HG02763 (cell line): ENCODE measurements around the gene PTPRN2.
"Not testable (repeated sequence)": the region's sequence is repeated elsewhere in the genome, so short reads cannot be mapped to it uniquely, and the experiment has no call there.

Experiments
- ATAC-seq: cut with Tn5 transposase; IDR thresholded peaks from one replicate; pipeline ENCODE4 v1.9.1; 2021; ENCODE audit warnings: mild to moderate bottlenecking, moderate library complexity; ENCODE audit not compliant: unreplicated experiment

Gene PTPRN2

GRCh38 chr7:157786375-157787274 lies 801.0 kb downstream of the PTPRN2 start:
- no peak for ATAC-seq

- ATAC-seq = no peak
Measured at GRCh38 chr7:157785486-157786186, 802.0 kb downstream of the PTPRN2 start.

DNA sequence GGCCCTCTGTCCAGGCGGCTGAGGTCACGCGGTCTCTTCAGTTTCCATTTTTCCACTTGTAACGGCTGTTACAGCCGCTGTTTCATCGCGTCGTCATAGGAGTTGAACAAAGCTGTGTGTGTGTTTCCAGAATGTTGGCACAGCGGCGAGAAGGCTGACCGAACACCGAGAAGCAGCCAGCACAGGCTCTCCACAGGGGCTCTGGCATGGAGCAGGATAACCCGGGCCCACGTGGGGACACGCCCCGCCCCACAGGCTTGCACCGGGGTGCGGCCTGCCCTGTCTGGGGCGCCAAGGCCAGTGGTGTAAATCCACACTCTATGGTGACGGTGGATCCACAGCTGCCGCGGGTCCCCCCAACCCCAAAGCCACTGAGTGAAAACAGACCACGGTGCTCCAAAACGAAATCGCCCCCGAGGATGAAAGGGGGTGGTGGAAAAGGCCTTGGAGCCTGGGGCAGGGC lies 802.6 kb downstream of the PTPRN2 start:
- no peak for ATAC-seq

GRCh38 chr7:157784041-157784835 lies 803.4 kb downstream of the PTPRN2 start:
- ATAC-seq = no peak

DNA sequence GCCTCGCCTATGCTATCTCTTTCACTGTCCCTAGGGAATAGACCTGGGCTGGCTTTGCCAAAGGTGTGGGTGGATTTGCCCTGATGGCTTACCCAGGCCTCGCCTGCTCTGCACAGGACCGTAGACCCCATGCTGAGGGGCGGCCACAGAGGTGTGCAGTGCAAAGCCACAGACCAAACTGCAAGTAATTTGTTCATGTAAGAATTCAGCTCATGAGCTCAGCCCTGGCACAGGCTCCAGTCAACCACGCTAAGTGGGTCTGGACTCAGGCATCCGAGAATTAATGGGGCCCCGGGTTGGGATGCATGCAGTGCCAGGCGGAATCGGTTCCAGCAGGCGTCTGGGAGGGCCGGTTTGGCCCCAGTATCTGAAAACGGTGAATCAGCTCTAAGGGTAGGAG lies 805.6 kb downstream of the PTPRN2 start:
- ATAC-seq = no peak

- ATAC-seq = no peak
Measured at GRCh38 chr7:157780721-157781120, 806.9 kb downstream of the PTPRN2 start.

- no peak for ATAC-seq
Measured at GRCh38 chr7:157780312-157780711, 807.3 kb downstream of the PTPRN2 start.

DNA sequence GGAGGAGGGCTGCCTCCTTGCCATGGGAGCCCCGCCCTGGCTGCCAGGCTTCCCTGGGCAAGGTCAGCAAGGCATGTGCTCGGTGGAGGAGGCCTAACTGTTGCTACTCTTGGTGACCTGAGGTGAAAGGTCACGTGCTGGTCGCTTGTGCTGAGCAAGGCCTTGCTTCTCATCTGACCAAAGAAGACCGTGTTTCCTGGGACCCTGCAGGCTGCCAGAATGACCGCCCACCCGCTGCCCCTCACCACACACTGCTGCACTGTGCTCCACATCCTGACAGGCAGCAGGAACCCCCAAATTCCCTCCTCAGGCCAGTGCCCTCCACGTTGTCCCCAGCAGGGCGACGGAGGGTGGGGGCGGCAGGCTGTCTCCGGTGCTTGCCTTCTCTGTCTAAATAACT lies 808.4 kb downstream of the PTPRN2 start:
- no peak for ATAC-seq

GRCh38 chr7:157777194-157777762 lies 810.3 kb downstream of the PTPRN2 start:
- not testable (repeated sequence) for ATAC-seq

DNA sequence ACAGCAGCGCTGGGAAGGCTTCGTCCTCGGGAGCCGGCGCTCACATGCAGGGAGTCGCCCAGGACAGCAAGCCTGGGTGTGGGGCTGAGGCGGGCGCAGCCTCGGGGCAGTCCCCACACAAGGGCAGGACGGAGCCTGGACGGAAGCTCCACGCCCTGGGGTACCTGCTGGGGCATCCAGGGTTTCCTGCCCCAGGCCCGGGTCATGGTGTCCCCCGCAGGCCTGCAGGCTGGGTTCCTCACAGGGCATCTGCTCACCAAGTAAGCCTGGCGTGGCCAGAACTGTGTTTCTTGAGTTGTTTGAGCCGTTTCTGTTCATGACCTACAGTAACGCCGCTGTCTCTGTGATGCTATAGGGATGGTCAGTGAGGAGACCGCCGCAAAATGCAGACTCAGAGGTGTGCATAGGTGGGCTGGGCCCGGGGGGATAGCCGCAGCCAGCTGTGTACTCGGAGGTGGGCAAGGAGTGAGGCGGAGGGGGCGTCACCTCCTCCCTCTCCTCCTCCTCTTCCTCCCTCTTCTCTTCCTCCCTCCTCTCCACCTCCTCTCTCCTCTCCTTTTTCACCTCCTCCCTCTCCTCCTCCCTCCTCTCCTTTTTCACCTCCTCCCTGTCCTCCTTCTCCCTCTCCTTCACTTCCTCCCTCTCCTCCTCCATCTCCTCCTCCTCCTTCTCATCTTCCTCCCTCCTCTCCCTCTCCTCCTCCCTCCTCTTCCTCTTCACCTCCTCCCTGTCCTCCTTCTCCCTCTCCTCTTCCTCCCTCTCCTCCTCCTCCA lies 811.9 kb downstream of the PTPRN2 start:
- no peak for ATAC-seq

- no peak for ATAC-seq
Measured at GRCh38 chr7:157775021-157775559, 812.5 kb downstream of the PTPRN2 start.

DNA sequence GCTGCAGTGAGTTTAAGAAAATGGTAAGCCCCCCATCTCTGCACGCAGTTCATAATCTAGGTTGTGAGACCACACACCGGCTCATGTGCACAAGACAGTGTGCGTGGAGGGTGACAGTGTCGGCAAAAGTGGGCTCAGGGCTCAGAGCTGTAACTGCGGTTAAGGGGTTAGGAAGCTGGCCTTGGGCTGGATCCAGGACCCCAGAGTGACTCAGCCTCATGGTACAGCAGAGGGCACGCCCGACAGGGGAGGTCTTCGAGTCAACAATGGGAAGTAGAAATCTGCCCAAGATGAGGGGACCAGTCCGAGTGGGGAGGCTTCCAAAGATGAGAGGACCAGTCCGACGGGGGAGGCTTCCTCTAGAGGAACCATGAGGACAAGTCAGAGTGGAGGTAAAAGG lies 813.1 kb downstream of the PTPRN2 start:
- no peak for ATAC-seq

DNA sequence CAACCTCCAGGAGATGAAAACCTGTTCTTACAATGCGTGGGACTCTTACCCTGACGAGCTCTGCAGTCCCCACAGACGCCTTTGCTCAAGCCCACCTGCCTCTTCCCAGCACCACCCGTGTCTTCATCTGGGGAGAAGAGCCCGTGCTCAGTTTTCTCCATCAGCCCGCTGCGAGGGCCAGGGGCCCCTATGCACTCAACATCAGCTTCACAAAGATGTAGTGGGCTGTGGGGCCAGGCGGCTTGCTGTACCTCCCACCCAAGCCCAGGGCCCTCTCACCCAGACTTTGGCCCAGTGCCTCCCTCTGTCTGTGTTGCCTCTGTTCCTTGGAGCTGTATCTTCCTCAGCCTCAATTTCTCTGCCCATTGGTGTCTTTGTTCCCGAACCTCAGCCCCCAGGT lies 814.3 kb downstream of the PTPRN2 start:
- no peak for ATAC-seq

- no peak for ATAC-seq
Measured at GRCh38 chr7:157772486-157773130, 815.0 kb downstream of the PTPRN2 start.

DNA sequence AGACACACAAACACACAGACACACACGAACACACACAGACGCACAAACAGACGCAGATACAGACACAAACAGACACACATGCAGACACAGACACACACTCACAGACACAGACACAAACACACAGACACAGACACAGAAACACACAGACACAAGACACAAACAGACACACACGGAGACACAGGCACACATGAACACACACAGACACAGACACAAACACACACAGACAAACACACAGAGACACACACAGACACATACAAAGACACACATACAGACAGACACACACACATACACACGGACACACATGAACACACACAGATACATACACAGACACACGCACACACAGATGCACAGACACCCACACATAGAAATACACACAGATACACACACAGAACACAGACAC lies 815.9 kb downstream of the PTPRN2 start:
- no peak for ATAC-seq

DNA sequence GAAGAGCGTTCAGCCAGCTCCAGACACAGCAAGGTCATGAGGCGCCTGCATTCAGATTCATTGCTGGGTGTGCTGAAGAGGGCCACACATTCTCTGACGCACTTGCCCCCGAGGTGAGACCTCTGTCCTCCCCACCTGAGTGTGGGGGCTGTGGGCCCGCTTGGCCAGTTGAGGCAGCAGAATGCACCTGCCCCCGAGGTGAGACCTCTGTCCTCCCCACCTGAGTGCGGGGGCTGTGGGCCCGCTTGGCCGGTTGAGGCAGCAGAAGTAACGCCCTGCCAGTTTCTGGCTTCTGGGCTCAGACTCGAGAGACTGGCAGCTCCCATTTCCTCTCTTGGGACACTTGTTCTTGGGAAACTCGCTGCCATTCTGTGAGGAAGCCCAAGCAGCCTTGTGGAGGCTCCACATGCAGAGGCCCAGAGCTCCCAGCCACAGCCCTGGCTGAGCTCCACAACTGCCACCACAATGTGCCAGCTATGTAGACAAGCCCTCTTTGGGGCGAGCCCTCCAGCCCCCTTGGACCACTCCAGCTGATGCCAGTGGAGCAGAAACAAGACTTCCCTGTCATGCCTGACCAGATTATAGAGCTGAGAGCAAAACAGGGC lies 816.8 kb downstream of the PTPRN2 start:
- no peak for ATAC-seq

- ATAC-seq = no peak
Measured at GRCh38 chr7:157769526-157770215, 818.0 kb downstream of the PTPRN2 start.

DNA sequence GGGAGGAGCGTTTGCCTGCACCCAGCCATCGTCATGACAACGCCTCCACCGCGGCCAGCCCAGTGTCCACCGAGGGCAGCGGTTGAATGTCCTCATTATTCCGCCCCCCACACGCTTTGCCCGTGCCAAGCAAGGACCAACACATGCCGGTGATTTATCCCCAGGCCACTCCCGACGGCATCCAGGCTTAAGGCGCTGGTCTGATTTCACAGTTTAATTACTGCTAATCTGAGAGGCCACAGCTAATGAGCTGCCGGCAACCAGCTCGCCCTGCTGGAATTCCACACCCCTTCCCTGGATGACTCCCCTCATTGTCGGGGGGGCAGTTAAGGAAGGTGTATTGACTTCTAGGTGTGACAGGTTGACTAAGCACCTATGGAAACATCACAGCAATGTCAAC lies 818.5 kb downstream of the PTPRN2 start:
- ATAC-seq = no peak
